HG02798 (cell line): ENCODE results near the gene TSPOAP1.

Source experiments
- ATAC-seq: cut with Tn5 transposase; IDR thresholded peaks from one replicate; pipeline ENCODE4 v1.9.1; 2021; ENCODE audit warnings: mild to moderate bottlenecking; ENCODE audit not compliant: unreplicated experiment, poor library complexity

TSPOAP1 gene

DNA sequence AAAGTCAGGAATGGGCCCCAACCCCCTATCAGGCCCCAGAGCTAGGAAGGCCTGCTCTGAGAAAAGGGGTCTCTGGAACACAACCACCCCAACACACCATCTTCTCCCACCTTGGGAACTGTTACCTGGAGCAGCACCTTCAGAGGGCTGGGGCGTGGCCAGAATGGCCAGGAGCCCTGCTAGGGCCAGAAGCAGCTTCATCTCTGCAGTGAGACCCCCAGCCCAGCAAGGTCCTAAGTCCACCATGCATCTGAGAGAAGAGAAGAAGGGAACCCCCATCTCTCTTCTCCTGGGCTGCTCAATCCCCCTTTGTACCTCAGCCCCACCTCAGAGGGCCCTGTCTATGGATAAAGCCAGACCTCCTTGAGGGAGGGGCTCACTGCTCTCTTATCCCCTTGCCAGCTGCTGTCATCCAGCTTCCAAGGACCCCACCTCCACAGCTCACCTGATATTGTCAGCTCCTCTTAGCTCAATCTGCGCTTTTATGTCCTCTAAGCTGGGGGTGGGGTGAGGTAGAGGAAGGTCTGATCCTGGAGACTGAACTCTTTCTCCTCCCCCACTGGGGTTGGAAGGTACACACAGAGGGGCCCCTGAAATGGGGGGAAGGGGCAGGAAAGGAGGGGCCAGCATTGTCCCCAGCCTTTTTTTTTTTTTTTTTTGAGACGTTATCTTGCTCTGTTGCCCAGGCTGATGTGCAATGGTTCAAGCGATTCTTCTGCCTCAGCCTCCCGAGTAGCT lies 47.9 kb downstream of the TSPOAP1 start, which contains the start of gene MPO:
Gene MPO (minus strand): TSS at position 456 of the 738 bp plus-strand sequence. CDS start 177 bp downstream, at position 279.
- ATAC-seq, result no peak

DNA sequence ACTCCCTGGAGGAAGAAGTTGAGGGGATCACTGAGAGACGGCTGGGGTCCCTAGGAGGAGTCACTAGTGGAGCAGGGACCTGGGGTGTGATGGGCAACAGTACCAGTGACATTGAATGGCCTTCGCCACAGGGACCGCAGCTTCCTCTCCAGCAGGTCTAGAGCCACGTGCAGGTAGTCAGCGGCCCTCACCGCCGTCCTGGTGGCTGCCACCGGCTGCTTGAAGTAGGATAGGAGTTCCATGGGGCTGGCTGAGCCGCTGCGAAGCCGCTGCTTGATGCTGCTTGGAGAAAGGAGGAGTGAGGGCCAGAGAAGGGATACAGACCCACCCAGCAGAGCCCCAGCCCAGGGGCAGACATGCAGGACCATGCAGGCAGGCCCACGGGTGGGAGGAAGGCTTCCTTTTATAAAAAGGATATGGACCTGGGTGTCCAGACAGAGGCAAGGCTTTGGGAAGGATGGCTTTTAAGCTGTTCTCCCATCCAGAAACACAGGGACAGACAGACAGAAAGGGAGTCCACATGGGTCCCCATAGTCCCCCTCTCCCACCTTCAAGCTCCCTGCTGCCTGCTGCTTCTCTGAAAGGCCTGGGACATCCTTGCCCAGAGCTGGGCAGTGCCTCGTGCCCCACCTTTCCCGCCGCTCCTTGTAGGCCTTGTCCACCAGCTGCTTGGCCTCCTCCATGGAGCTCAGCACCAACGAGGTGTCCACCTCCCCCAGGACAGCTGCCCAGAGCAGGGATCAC lies 48.7 kb downstream of the TSPOAP1 start:
- no peak for ATAC-seq

DNA sequence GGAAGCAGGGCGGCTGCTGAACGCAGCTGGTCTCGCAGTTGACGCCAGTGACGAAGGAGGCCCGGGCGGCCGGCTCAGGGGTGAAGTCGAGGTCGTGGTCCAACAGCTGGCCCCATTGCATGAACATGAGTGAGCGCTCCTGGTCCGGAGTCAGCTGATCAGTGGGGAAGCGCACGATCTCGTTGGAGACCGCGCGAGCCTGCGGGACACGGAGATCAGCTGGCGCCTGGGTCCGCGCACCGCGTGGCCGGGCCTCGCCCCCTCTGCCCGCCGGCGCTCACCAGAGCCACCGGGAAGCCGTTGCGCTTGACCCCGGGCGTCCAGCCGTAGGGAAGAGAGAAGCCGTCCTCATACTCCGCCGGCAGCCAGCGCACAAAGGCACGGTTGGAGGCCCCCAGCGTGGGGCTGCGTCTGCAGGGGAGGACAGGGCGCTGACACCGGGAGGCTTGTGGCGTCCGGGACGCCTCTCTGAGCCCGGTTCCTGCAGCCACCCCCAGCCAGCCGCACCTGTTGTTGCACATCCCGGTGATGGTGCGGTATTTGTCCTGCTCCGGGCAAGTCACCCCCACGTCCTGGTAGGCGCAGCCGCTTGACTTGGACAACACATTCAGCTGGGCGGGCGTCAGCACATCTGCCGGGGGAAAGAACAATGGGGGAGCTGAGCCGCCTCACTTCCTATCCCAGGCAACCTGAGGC lies 49.4 kb downstream of the TSPOAP1 start:
- no peak for ATAC-seq

DNA sequence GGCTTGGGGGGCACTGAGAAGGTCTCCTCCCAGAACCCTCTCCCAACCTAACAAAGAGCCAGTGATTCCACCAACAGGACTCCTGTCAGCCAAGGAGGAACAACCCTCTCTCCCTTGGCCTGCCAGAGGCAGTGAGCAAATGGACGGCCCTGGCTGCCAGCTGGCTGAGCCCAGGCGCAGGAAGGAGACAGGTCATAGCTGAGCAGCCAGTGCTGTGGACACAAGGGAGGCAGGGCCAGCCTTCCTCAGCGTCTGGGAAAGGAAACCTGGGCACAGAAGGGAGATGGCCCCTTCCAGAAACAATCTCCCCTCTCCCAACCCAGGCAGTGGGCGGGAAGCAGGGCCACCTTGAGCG lies 50.0 kb downstream of the TSPOAP1 start:
- no peak for ATAC-seq

DNA sequence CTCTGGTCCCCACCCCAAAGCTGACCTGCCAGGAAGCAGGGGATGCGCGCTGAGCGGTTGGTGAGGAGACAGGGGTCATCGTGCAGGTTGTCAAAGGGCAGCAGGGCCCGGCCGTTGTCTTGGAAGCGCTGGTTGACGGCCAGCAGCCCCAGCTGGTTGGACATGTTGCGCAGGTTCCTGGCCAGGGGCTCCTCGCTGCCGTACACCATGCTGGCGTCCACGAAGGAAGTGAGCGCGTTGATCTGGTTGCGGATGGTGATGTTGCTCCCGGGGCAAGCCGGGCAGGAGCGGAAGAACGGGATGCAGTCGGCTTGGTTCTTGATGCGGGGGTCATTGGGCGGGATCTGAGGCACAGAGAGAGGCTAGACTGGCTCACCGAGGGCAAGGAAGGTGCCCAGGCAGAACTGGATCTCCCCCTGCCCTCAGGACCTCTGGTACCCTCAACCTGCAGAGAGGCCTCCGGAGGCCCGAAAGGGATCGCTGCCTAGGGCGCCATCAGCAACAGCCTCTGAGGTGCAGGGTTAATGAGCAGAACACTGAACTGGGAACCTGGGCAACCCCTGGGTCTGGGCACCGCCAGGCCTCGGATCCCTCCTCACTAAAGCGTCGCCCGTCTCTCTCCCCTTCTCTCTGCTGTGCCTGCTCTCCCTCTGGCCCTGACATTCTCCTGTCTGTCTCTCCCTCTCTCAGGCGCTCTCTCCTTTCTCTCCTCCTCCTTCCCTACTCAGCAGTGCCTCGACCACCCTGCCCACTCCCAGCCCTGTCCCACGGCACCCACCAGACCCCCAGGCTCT lies 50.6 kb downstream of the TSPOAP1 start:
- no peak for ATAC-seq

DNA sequence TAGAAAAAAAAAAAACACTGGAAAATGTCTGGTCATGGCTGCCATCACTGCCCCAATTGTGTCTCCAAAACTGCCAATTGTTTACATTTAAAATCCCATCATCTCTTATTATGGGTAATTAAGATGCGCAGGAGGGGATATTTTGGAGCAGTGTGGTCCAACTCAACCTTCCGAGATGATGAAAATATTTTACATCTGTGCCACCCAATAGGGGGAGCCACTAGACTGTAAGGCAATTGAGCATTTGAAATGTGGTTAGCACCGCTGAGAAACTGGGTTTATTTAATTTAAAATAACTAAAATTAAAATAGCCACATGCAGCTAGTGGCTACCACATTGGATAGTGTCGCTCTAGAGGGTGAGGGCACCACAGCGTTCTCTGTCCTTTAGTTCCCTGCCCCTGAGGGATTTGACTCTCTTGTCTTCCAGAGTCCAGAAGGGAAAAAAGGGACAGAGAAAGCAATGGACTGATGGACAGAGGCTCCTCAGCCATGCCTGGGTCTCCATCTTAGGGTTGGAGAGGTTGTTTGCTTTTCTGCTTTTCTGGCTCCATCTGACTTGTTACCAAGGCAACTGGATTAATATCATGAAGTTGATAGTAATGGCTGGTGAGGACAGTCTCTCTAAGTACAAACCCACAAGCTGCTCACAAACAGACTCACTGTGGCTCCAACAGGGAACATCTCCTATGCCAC lies 51.3 kb downstream of the TSPOAP1 start:
- ATAC-seq, result no peak

DNA sequence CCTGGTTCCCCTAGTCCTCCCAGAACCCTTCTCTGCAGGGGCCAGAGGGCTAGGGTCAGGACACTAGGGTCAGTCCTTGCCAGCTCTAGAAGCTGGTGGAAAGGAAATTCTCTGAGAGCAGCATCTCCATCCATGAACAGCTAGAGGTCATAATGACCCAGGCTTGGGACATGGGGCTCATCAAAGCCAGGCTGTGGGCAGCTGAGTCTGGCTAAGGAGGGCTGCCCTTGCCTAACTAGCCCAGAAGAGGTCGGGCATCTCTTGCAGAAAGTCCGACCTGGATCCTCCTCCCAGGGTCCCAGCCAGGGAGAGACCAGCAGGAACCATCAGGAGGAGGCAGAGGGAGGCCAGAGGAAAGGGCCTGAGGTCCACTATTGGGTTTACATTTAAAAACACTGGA lies 52.2 kb downstream of the TSPOAP1 start:
- ATAC-seq, result no peak

DNA sequence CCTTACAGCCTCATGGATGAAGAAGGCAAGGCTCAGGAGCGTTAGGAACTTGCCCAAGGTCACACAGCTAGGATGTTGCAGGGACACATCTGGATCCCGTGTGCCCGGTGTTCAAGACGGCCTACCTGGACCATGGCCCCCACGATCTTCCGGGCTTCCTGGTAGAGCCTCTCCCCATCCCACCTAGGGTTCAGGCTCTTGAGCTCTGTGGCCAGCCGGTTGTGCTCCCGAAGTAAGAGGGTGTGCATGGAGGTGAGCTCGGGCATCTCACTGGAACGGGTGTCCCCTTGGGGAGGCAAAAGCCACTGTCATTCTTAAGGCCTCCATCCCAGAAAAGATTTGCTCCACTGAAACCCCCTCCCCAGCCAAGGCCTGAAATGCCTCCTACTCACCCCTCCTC lies 53.2 kb downstream of the TSPOAP1 start:
- ATAC-seq, result no peak

DNA sequence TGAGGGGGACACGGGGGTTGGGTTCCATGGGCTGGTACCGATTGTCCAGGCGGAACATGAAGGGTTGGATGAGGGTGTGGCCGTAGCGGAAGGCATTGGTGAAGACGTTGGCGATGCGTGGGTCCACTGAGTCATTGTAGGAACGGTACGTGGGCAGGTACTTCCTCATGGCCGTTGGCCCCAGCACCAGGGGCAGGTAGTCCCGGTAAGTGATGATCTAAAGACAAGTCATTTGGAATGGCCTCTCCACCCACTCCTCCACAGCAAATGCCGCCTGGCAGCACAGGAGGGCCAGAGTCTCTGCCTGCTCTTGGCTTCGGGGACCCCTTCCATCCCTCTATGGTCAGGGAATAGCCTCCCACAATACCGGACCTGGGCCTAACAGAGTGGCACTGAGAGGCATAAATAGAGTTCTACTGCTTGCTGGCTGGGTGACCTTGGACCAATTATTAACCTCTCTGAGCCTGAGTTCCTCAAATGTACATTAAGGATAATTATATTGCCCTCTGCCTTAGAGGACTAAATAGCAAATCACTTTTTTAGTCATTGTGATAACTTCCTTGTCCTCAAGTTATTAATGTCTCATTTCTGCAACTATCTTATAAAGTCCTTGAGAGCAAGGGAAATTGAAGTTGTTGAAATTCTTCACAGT lies 55.0 kb downstream of the TSPOAP1 start:
- no peak for ATAC-seq

DNA sequence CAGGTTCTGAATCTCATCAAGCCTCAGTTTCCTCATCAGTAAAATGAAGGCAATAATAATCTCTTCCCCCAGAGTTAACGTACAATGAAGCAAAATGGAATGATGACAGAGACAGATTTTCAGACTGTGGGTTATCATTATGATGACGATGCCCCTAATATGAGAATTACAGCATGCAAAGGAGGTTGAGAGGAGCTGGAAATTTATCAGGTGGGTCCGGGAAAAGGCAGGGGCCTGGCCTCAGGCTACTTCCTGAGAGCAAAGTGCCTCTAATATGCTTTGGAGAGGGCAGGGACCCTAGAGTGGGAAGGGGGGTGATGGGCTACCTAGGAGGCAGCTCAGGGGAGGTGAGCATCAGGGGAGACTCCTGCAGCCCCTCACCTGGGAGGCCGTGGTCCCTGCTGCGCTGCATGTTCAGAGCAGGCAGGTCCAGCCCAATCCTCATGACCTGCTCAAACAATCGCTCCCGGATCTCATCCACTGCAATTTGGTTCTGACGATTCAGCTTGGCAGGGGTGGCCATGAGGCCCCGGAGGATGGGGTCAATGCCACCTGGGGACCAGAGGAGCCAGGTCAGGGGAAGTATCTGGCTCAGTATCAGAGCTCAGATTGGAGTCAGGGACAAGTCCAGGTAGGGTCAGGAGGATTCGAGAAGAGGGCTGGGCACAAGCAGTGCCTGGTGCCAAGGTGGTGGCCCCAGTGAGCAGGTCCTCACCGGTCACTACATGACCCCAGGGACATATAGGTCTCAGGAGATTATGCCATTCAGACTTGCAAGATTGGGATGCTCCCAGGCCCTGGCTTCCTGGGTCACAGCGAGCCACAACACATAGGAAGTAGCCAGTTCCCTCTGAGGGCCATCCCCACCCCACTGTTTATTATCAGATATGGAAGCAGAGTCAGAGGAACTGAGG lies 56.0 kb downstream of the TSPOAP1 start:
- ATAC-seq, result no peak

DNA sequence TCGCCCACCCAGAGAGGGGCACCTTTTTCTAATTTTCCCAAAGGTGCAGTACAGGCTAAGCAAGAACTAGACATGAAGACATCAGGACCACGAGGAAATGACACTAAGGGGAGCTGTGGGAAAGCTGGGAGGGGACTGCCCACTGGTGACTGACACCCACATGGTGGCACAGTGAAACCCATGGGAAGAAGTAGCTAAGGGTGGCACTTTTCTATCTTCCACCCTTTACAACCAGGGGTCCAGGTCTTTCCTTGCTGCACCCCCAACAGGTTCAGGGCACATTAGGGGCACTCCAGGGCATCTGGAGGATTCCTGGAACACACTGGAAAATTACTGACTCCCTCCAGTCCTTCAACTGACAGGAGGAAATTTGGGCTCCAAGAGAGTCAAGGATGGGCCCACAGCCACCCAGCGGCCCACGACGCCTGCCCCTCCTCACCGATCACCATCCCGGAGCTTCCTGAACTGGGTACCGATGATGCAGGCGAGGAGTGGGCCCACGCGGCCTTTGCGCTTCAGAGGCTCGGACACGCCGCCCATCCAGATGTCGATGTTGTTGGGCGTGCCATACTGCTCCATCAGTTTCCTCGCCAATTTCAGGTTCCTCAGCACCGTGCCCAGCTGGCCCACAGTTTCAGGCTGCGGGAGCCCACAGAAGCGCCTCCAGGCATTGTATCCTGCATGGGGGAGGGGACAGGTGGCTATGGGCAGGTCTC lies 57.2 kb downstream of the TSPOAP1 start:
- no peak for ATAC-seq

DNA sequence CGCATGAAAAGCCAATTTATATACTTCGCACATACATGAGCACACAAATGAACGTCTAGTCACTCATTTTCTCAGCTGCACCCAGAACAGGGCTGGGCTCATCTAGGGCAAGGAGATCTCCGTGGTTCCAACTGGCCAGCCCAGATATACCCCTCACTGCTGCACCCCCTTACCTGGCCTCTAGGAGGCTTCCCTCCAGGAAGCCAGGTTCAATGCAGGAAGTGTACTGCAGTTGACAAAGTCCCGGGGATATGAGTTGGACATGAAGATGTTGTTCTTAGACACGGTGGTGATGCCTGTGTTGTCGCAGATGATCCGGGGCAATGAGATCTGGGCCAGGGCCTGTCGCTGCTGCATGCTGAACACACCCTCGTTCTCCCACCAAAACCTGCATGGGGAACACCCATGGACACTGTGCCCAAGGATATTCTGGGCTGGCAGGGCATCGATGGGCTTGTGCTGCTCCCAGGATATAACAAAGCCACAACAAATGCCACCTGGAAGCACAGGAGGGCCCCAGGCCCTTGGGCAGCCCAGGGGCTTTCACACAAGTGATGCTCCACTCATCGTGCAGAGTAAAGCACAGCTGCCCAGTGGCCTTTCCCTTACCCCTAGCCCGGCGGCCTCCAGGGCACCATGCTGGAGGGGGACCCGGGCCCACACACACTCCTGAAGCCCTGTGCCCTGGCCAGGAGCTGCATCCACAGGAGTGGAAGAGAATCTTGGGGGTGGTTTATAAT lies 57.9 kb downstream of the TSPOAP1 start:
- ATAC-seq, result no peak

DNA sequence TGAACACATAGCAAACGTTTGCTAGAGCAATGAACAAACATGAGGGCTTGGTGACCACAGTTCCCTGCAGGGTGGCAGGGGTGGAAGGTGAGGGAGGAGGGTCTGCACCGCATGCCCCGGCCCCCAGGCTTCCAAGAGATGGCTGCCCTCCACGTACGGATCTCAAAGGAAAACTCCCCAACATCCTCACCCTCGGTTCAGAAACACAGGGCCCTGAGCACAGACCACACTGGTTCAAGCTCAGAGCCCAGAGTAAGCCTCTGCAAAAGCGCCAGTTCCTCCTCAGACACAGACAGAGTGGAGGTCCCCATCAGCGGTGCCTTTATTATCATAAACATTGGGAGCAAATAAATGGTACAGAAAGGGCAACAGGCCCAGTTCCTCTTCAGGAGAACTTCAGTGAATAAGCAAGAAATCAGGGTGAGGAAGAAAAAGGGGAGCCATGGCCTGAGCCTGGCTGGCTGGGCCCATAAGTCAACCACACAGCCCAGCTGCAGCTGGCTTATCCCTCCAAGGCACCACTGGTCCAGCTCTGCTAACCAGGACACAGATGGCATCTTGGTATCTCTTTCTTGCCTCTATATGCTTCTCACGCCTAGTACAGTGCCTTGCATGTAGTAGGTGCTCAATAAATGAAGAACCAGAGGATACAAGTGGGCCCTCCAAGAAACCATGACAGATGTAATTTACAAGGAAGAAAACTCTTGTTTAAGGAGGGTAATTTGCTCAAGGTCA lies 58.9 kb downstream of the TSPOAP1 start:
- ATAC-seq, result no peak

DNA sequence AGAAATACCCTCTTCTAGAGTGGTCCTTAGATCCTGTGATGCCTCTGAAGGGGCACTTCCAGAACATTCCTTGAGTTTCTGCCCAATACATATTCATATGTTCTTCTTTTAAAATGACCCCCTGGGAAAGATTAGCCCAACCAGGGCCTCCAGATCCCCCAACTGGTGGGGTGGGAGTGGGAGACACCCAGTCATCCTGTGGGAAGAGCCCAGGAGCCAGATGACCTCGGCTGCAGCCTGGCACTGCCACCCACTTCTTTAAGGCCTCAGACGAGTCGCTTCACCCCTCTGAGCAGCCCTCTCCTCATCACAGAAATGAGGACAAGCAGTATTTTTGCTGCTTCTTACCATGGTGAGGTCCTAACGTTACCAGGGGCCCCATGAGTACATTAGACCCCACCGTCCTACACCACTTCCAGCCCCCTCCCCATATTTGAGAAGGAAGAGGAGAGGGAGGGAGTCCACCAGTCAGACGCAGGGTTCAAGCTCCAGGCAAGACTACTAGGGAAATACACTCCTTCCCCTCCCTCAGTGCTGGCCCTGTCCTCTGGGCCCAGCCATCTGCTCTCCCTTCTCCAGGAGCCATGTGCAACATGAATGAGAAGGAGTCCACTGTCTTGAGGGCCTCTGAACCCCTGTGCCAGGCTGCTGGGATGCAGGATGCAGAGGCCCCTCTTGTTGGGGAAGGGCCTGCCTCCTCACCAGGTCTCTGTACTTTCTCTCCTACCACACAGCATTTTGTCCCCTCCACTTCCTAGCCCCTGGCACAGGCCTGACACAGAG lies 59.6 kb downstream of the TSPOAP1 start:
- no peak for ATAC-seq

DNA sequence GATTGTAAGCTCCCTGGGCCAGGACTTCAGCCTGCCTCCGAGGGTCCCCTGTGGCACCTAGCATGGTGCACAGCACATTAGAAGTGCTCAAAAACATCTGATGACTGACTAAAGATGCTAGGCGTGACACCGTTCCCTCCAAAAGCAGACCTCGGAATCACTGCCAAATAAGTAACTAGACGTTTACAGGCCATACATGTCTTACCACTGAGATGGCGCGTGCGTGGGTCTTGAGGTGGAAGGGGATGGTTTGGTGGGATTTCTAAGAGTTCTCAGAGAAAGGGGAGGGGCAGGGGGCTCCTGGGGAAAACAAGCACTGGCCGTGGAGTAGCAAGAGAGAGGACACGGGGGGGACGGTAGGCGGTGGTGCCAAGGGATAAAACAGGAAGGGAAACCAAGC lies 60.3 kb downstream of the TSPOAP1 start:
- no peak for ATAC-seq
